Neutrophil (primary cell): ENCODE measurements around the gene PROCA1.
A peak's percentile ranks its signal among the peaks of the same experiment; 100 is the strongest.
"Not testable (repeated sequence)": the region's sequence is repeated elsewhere in the genome, so short reads cannot be mapped to it uniquely, and the experiment has no call there.

ENCODE experiments used
- H3K27ac ChIP-seq: fragments of 200-600 bp; sonication (generic); 2 replicates; pipeline ENCODE4 v1.5.1; 2016; ENCODE audit warnings: mild to moderate bottlenecking, moderate library complexity
- H3K27me3 ChIP-seq: fragments of 200-600 bp; sonication (generic); 2 replicates; pipeline ENCODE4 v1.6.0; 2016; ENCODE audit warnings: mild to moderate bottlenecking
- H3K36me3 ChIP-seq: fragments of 200-600 bp; sonication (generic); 2 replicates; pipeline ENCODE4 v1.5.1; 2017
- H3K4me1 ChIP-seq, 2 experiments: fragments of 200-600 bp in 1 of 2; sonication (generic) in 1 of 2; 1 replicate in 1 of 2; 2 replicates in 1 of 2; pipeline versions ENCODE4 v1.5.1 to v1.6.1; 2013 to 2016; ENCODE audit warnings: low read depth in 1 of 2, low read length in 1 of 2, mild to moderate bottlenecking in 1 of 2, moderate library complexity in 1 of 2; ENCODE audit not compliant: control insufficient read depth in 1 of 2, insufficient read depth in 1 of 2
- H3K4me3 ChIP-seq, 2 experiments: fragments of 200-600 bp in 1 of 2; sonication (generic) in 1 of 2; 1 replicate in 1 of 2; 2 replicates in 1 of 2; pipeline ENCODE4 v1.5.1; 2013 to 2016; ENCODE audit warnings: low read depth in 1 of 2, low read length in 1 of 2, mild to moderate bottlenecking in 1 of 2, moderate library complexity in 1 of 2
- H3K9me3 ChIP-seq: fragments of 200-600 bp; sonication (generic); 2 replicates; pipeline ENCODE4 v1.5.1; 2016
- TF ChIP-seq, protein P1 (sequence below): fragments of 200-600 bp; sonication (generic); IDR thresholded peaks from 2 replicates; pipeline ENCODE4 v1.5.1; 2016; ENCODE audit warnings: antibody characterized with exemption

The PROCA1 gene

DNA sequence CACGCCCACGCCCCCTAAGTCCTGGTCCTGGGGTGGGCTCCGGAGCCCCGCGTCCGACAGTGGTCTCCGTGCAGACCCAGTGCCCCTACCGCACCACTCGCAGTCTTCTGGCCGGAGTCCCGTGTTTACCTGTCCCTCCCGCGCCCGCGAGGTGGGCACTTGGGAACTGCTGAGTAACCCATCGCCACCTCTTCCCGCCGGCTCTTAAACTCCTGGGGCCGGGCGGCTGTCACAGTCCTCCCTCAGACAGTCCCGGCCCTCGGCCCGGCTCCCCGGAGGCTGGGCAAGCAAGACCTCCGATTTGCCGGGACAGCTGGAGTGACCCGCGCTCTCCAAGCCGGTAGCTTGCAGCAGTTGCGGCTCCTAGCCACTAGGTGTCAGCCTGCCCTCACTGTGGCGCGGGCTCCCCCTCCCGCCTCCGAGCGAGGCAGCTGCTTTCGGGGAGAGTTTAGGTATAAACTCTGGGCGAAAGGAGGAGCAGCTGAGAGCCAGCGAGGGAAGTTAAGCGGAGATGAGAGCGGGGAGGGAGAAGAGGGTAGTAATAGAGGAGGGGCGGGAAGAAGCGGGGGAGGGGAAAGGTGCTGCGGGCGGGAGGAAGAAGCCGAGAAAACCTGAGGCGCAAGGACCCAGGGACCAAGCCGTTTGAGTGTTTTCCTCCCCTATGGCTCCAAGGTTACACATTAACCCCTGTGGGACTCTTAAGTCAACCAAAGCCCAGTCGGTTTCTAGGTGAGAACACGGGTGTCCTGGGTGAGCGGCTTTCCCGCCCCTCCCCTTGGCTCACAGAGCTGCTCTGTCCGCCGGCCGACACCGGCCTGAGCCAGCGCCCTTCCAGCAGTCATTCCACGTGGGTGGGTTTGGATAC, 15.2 kb upstream of the PROCA1 start:
- Histone ChIP-seq H3K4me1 (peaks cover 33 to 39% of the 10 kb centered on the region in 2 experiments), H3K36me3 (peaks cover 22% of the 10 kb centered on the region), H3K27me3 (peaks cover 21% of the 10 kb centered on the region), H3K27ac (peak overlapping the region; percentile 45), H3K9me3 (no peaks in the 10 kb centered on the region), H3K4me3 (peak overlapping the region; percentile 63 to 87)
- TF ChIP-seq, protein P1, sequence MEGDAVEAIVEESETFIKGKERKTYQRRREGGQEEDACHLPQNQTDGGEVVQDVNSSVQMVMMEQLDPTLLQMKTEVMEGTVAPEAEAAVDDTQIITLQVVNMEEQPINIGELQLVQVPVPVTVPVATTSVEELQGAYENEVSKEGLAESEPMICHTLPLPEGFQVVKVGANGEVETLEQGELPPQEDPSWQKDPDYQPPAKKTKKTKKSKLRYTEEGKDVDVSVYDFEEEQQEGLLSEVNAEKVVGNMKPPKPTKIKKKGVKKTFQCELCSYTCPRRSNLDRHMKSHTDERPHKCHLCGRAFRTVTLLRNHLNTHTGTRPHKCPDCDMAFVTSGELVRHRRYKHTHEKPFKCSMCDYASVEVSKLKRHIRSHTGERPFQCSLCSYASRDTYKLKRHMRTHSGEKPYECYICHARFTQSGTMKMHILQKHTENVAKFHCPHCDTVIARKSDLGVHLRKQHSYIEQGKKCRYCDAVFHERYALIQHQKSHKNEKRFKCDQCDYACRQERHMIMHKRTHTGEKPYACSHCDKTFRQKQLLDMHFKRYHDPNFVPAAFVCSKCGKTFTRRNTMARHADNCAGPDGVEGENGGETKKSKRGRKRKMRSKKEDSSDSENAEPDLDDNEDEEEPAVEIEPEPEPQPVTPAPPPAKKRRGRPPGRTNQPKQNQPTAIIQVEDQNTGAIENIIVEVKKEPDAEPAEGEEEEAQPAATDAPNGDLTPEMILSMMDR, result peak; percentile 99

DNA sequence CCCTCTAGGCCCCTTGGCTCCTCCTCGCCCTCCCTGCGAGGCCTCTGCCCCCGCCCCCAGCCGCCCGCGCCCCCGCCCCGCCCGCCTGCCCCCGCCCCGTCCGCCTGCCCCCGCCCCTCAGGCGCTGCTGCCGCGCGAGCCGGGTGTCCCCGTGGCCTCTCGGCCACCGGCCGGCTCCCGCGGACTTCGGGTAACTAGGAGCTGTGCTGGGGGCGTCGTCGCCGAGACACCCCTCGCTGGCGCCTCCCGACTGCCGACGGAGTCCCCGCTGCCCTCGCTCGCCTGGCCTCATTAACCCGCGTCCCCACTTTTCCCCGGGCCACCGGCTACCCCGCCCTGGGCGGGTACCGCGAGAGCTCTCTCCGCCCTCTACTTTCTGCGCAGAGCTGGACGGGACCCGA, 14.5 kb upstream of the PROCA1 start, which contains the start of gene TLCD1:
TSS of gene TLCD1 (minus strand) at position 8 of the 401 bp plus-strand sequence. CDS start 136 bp downstream, outside the sequence.
- H3K4me1 ChIP-seq, result peaks cover 36 to 39% of the 10 kb centered on the region in 2 experiments
- peaks cover 22% of the 10 kb centered on the region for H3K36me3 ChIP-seq
- peak within 1 kb of the TSS; percentile 45 for H3K27ac ChIP-seq
- peak within 1 kb of the TSS; percentile 63 to 87 for H3K4me3 ChIP-seq
- no peaks in the 10 kb centered on the region for H3K9me3 ChIP-seq
- TF ChIP-seq, protein P1, result no peak
- peaks cover 21% of the 10 kb centered on the region for H3K27me3 ChIP-seq

DNA sequence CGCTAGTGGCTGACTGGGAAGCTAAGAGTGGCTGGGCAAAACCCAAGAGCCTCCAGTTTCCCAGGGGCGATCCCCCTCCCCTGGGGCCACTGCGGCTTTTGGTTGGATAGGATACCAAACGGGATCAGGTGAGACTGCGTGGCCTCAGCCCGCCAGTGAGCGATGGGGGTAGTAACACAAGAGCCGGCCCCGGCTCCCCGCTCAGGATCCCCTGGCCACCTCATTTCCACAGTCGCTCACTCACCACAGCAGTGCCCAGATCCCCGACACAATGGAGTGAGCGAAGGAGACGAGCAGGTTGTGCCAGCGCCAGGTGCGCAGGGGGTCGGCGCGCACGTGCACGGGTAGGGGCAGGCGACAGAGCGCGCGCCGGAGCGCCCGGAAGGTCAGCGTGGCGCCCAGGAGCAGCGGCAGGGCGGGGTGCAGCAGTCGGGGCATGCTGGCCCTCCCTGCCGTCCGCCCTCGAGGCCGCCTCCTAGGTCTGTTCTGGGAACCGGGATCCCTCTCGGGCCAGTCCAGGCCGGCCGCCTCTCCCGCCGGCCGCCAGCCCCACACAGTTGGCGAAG, 14.1 kb upstream of the PROCA1 start:
- Histone ChIP-seq H3K27me3 (peaks cover 21% of the 10 kb centered on the region), H3K4me3 (peak overlapping the region; percentile 63 to 87), H3K9me3 (no peaks in the 10 kb centered on the region), H3K27ac (no peak overlapping the region), H3K36me3 (peaks cover 22% of the 10 kb centered on the region), H3K4me1 (peaks cover 41 to 42% of the 10 kb centered on the region in 2 experiments)
- TF ChIP-seq, protein P1, result no peak

DNA sequence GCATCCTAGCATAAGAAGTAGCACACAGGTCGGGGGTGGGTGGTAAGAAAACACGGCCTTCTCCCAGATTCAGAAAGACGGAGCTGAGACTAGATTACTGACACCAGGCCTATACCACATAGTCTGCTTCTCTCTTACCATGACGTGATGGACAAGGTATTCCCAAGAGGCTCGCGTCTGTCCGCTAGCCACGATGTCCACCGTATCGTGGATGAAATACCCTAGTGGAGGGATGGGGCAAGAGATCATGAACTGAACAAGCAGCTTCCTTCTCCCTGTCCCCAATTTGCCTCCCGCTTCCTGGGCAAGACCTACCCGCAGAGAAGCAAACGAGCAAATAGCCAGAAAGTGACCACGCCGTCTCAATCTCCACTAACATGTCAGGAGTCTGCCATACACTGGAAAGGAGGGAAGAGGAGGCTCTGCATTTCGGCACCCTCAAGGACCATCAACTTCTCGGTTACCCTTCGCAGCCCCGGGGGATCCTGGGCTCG, 13.5 kb upstream of the PROCA1 start:
- peaks cover 47% of the 10 kb centered on the region in 2 experiments for H3K4me1 ChIP-seq
- H3K27me3 ChIP-seq, result peaks cover 21% of the 10 kb centered on the region
- H3K36me3 ChIP-seq, result peaks cover 22% of the 10 kb centered on the region
- no peak overlapping the region for H3K27ac ChIP-seq
- TF ChIP-seq, protein P1, result no peak
- no peaks in the 10 kb centered on the region for H3K9me3 ChIP-seq
- H3K4me3 ChIP-seq, result peak overlapping the region in 1 of 2 experiments; percentile 63

DNA sequence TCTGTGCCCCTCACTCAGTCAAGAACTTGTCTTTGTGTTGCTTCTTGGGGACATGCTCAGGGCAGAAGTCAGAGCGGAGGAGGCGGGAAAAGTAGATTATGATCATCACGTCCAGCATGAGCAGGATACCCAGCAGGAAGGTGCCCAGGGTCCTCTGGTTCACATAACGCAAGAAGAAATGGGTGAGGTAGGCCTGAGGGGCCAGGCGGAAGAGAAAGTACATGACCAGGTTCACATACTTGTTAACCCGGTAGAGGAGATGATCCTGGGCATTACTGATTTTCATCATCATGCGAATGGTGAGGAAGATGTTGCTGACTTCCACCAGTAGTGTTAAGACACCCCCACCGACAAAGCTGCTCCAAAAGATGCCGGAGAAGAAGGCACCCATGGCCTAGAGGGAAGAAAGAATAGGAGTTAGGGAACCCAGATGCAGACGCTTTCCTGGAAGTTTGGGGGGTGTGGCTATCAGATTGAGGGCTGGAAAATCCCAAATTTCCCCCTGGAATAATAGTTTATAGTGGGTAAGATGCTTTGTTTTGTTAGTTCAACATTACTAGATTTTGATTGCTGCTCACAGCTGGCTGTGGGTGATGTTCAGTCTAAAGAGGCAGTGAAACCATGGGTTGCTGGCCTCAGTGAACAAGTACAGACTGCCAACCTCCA, 12.9 kb upstream of the PROCA1 start:
- Histone ChIP-seq H3K27ac (no peak overlapping the region), H3K4me3 (no peak overlapping the region), H3K27me3 (peaks cover 21% of the 10 kb centered on the region), H3K4me1 (peaks cover 50 to 51% of the 10 kb centered on the region in 2 experiments), H3K36me3 (peaks cover 22% of the 10 kb centered on the region), H3K9me3 (no peaks in the 10 kb centered on the region)
- TF ChIP-seq, protein P1, result no peak

DNA sequence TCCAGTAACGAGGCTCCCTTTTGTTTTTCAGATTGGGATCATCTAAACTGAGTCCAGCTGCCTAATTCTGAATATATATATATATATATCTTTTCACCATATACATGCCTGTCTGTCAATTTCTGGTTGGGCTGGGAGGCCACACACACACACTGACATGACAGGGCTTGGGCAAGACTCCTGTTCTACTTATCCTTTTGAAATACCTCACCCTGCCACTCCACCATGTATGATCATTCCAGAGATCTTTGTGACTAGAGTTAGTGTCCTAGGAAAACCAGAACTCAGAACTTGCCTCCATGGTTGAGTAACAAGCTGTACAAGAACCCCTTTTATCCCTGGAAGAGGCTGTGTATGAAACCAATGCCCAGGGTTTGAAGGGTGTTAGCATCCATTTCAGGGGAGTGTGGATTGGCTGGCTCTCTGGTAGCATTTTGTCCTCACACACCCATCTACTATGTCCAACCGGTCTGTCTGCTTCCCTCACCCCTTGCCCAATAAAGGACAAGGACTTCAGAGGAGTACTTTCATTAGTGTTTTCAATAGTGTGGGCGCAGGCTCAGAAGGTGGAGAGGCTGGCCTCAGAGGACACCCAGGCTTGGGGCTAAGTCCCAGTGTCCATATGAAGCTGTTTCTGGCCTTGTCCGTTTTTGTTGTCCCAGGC, 12.3 kb upstream of the PROCA1 start:
- not testable (repeated sequence) for H3K27ac ChIP-seq, H3K4me3 ChIP-seq, H3K9me3 ChIP-seq
- Histone ChIP-seq H3K36me3 (peaks cover 22% of the 10 kb centered on the region), H3K4me1 (peaks cover 54 to 55% of the 10 kb centered on the region in 2 experiments), H3K27me3 (peaks cover 21% of the 10 kb centered on the region)
